Measurements from ENCODE around the gene SPA17. TPM values are rescaled to one million over a fixed set of nuclear protein-coding genes. Genes with fewer than 3 reads are reported as not detected.

The SPA17 gene
- total RNA-seq, 1 experiment from 2014 or later, result 14.0 TPM

- Histone ChIP-seq H3K27ac (ENCODE audit: low read length) (no peak overlapping the region), H4K20me1 (ENCODE audit: low read length) (no peaks in the 10 kb centered on the region), H3K4me1 (ENCODE audit: insufficient read depth, low read length) (peaks cover 9% of the 10 kb centered on the region; the same call in 1 of the 2 replicates), H3K9me2 (replicated peaks; ENCODE audit: low read length) (no peaks in the 10 kb centered on the region), H3K27me3 (ENCODE audit: low read length) (no peaks in the 10 kb centered on the region), H3K9ac (ENCODE audit: low read length) (no peak overlapping the region), H3F3A (ENCODE audit: low read length, unreplicated experiment) (no peaks in the 10 kb centered on the region), H3K79me2 (ENCODE audit: low read length) (no peaks in the 10 kb centered on the region), H3K9me3 (ENCODE audit: low read length) (no peaks in the 10 kb centered on the region), H3K4me2 (ENCODE audit: low read length) (no peak overlapping the region), H2AFZ (ENCODE audit: low read length) (no peak overlapping the region), H3K4me3 (ENCODE audit: low read length) (no peak overlapping the region), H3K36me3 (ENCODE audit: low read depth, low read length) (no peaks in the 10 kb centered on the region)
- no peak for TF ChIP-seq EZH2 (IDR thresholded peaks at IDR 0.05; ENCODE audit: low read length, unreplicated experiment)
- TF ChIP-seq EZH2phosphoT487 (IDR thresholded peaks at IDR 0.05; ENCODE audit: borderline replicate concordance, low read length), result no peak
- TF ChIP-seq CTCF (conservative IDR thresholded peaks at IDR 0.05; ENCODE audit: low read depth, low read length), result no peak
- BruUV-seq (replicated peaks), result no TSS peak
- no peak for DNase-seq
- ChIA-PET CTCF (interaction anchor here (0.7 kb wide), 1 partner anchor 40 kb away, joined by 3 read pairs; no protein-coding TSS in a partner anchor), POLR2A (ENCODE audit: unreplicated experiment) (interaction anchor here (0.6 kb wide), 1 partner anchor 20 kb away, joined by 3 read pairs; no protein-coding TSS in a partner anchor)
- intact Hi-C loops (cut with micrococcal nuclease), result no loop called here
- ATAC-seq, result no peak
Observed at GRCh38 chr11:124648610-124649009, 25.1 kb upstream of the SPA17 start.

- Histone ChIP-seq H3K27ac (ENCODE audit: low read length) (no peak overlapping the region), H2AFZ (ENCODE audit: low read length) (no peak overlapping the region), H3K79me2 (ENCODE audit: low read length) (no peaks in the 10 kb centered on the region), H3F3A (ENCODE audit: low read length, unreplicated experiment) (no peaks in the 10 kb centered on the region), H3K9me3 (ENCODE audit: low read length) (no peaks in the 10 kb centered on the region), H3K4me3 (ENCODE audit: low read length) (no peak overlapping the region), H3K27me3 (ENCODE audit: low read length) (no peaks in the 10 kb centered on the region), H3K4me2 (ENCODE audit: low read length) (no peak overlapping the region), H3K9me2 (replicated peaks; ENCODE audit: low read length) (no peaks in the 10 kb centered on the region), H3K4me1 (ENCODE audit: insufficient read depth, low read length) (no peaks in the 10 kb centered on the region), H3K9ac (ENCODE audit: low read length) (no peak overlapping the region), H4K20me1 (ENCODE audit: low read length) (no peaks in the 10 kb centered on the region), H3K36me3 (ENCODE audit: low read depth, low read length) (peaks cover 4% of the 10 kb centered on the region; the same call in 1 of the 2 replicates)
- ChIA-PET CTCF (no interaction called here), POLR2A (ENCODE audit: unreplicated experiment) (no interaction called here)
- intact Hi-C loops (cut with micrococcal nuclease), result no loop called here
- DNase-seq (no peak), ATAC-seq (no peak)
- BruUV-seq (replicated peaks), result no TSS peak
- TF ChIP-seq EZH2phosphoT487 (IDR thresholded peaks at IDR 0.05; ENCODE audit: borderline replicate concordance, low read length), result no peak
- no peak for TF ChIP-seq CTCF (conservative IDR thresholded peaks at IDR 0.05; ENCODE audit: low read depth, low read length)
- no peak for TF ChIP-seq EZH2 (IDR thresholded peaks at IDR 0.05; ENCODE audit: low read length, unreplicated experiment)
Observed at GRCh38 chr11:124656774-124657630, 16.7 kb upstream of the SPA17 start.

- DNase-seq (no peak), ATAC-seq (no peak)
- Histone ChIP-seq H3K9me2 (replicated peaks; ENCODE audit: low read length) (no peaks in the 10 kb centered on the region), H3K9me3 (ENCODE audit: low read length) (no peaks in the 10 kb centered on the region), H3K4me3 (ENCODE audit: low read length) (no peak overlapping the region), H3K4me1 (ENCODE audit: insufficient read depth, low read length) (no peaks in the 10 kb centered on the region), H3K27me3 (ENCODE audit: low read length) (no peaks in the 10 kb centered on the region), H3K9ac (ENCODE audit: low read length) (no peak overlapping the region), H4K20me1 (ENCODE audit: low read length) (no peaks in the 10 kb centered on the region), H2AFZ (ENCODE audit: low read length) (no peak overlapping the region), H3K79me2 (ENCODE audit: low read length) (no peaks in the 10 kb centered on the region), H3K36me3 (ENCODE audit: low read depth, low read length) (peaks cover 4% of the 10 kb centered on the region; the same call in 1 of the 2 replicates), H3F3A (ENCODE audit: low read length, unreplicated experiment) (no peaks in the 10 kb centered on the region), H3K4me2 (ENCODE audit: low read length) (no peak overlapping the region), H3K27ac (ENCODE audit: low read length) (no peak overlapping the region)
- BruUV-seq (replicated peaks), result no TSS peak
- intact Hi-C loops (cut with micrococcal nuclease), result no loop called here
- ChIA-PET CTCF (no interaction called here), POLR2A (ENCODE audit: unreplicated experiment) (no interaction called here)
- TF ChIP-seq EZH2 (IDR thresholded peaks at IDR 0.05; ENCODE audit: low read length, unreplicated experiment), result no peak
- no peak for TF ChIP-seq EZH2phosphoT487 (IDR thresholded peaks at IDR 0.05; ENCODE audit: borderline replicate concordance, low read length)
- TF ChIP-seq CTCF (conservative IDR thresholded peaks at IDR 0.05; ENCODE audit: low read depth, low read length), result no peak
Observed at GRCh38 chr11:124657904-124658303, 15.8 kb upstream of the SPA17 start.

Measured in PC-3 (cell line).